GM23338 (cell line): Measurements from ENCODE around the gene PTPRJ. TPM values are rescaled to one million over a fixed set of nuclear protein-coding genes. Genes with fewer than 3 reads are reported as not detected.
A peak's percentile ranks its signal among the peaks of the same experiment; 100 is the strongest.

Experiments used
- ATAC-seq: fragments of 200-7000 bp; cut with Tn5 transposase; 3 replicates; pipeline ENCODE4 v1.9.1; 2020
- DNase-seq: peaks from one replicate; pipeline ENCODE4 v3.0.0-alpha.2; 2015; ENCODE audit warnings: low spot score
- H2AFZ ChIP-seq: fragments of 200-600 bp; sonication (generic); 2 replicates; pipeline ENCODE4 v1.8.0; 2016; ENCODE audit warnings: antibody characterized with exemption, mild to moderate bottlenecking, moderate library complexity
- H3F3A ChIP-seq: fragments of 200-600 bp; sonication (generic); replicated peaks from 2 replicates; pipeline ENCODE4 v1.8.0; 2017; ENCODE audit warnings: antibody characterized with exemption, mixed run types, low read depth
- H3K27ac ChIP-seq: fragments of 200-600 bp; sonication (generic); 2 replicates; pipeline ENCODE4 v1.6.1; 2016; ENCODE audit warnings: low read depth
- H3K27me3 ChIP-seq: fragments of 200-600 bp; sonication (generic); 2 replicates; pipeline ENCODE4 v1.8.0; 2016; ENCODE audit warnings: mild to moderate bottlenecking, mixed run types, moderate library complexity; ENCODE audit not compliant: insufficient read depth
- H3K36me3 ChIP-seq: fragments of 200-600 bp; sonication (generic); 2 replicates; pipeline ENCODE4 v1.8.0; 2016; ENCODE audit warnings: mild to moderate bottlenecking; ENCODE audit not compliant: insufficient read depth
- H3K4me1 ChIP-seq: fragments of 200-600 bp; sonication (generic); 2 replicates; pipeline ENCODE4 v1.8.0; 2016; ENCODE audit warnings: mild to moderate bottlenecking, moderate library complexity; ENCODE audit not compliant: insufficient read depth
- H3K4me2 ChIP-seq: fragments of 200-600 bp; sonication (generic); 2 replicates; pipeline ENCODE4 v1.7.1; 2017; ENCODE audit warnings: mixed run types
- H3K4me3 ChIP-seq: fragments of 200-600 bp; sonication (generic); 2 replicates; pipeline ENCODE4 v1.6.1; 2016; ENCODE audit warnings: mixed run types
- H3K79me2 ChIP-seq: fragments of 200-600 bp; sonication (generic); replicated peaks from 2 replicates; pipeline ENCODE4 v1.8.0; 2017; ENCODE audit warnings: mild to moderate bottlenecking; ENCODE audit not compliant: insufficient read depth
- H3K9me2 ChIP-seq: fragments of 200-600 bp; sonication (generic); 2 replicates; pipeline ENCODE4 v1.8.0; 2017; ENCODE audit not compliant: insufficient read depth
- H4K20me1 ChIP-seq: fragments of 200-600 bp; sonication (generic); replicated peaks from 2 replicates; pipeline ENCODE4 v1.8.0; 2017; ENCODE audit warnings: mild to moderate bottlenecking; ENCODE audit not compliant: insufficient read depth
- H3K27ac Mint-ChIP-seq: 2 replicates; pipeline ENCODE4 v1.8.0; 2020; ENCODE audit warnings: inconsistent platforms, mild to moderate bottlenecking, moderate library complexity, mixed read lengths
- H3K27me3 Mint-ChIP-seq: 3 replicates; pipeline ENCODE4 v1.8.0; 2022; ENCODE audit warnings: low read depth, mild to moderate bottlenecking, moderate library complexity, mixed read lengths, inconsistent platforms; ENCODE audit not compliant: insufficient read depth, poor library complexity
- H3K36me3 Mint-ChIP-seq: 3 replicates; pipeline ENCODE4 v1.8.0; 2021; ENCODE audit warnings: low read depth, mild to moderate bottlenecking, inconsistent platforms, moderate library complexity, mixed read lengths
- H3K4me1 Mint-ChIP-seq: 3 replicates; pipeline ENCODE4 v1.8.0; 2020; ENCODE audit warnings: mild to moderate bottlenecking, inconsistent platforms, mixed read lengths
- H3K4me3 Mint-ChIP-seq: 3 replicates; pipeline ENCODE4 v1.8.0; 2021; ENCODE audit warnings: moderate library complexity, mild to moderate bottlenecking, inconsistent platforms, mixed read lengths
- H3K9me3 Mint-ChIP-seq: 3 replicates; pipeline ENCODE4 v1.8.0; 2020; ENCODE audit warnings: moderate library complexity, mild to moderate bottlenecking, inconsistent platforms, mixed read lengths
- CREB1 ChIP-seq: fragments of 250-450 bp; sonication (Bioruptor Pico); IDR thresholded peaks from 2 replicates; pipeline ENCODE4 v1.5.0; 2020; ENCODE audit warnings: low read depth, mild to moderate bottlenecking, moderate library complexity
- CTCF ChIP-seq, 2 experiments: fragments of 200-600 bp in 1 of 2; sonication (generic) in 1 of 2; conservative IDR thresholded peaks; 2 replicates each; pipeline versions ENCODE4 v1.5.1 to v1.6.1; 2016 to 2017; ENCODE audit warnings: antibody characterized with exemption in 2 of 2, low read depth in 2 of 2, mild to moderate bottlenecking in 2 of 2, moderate library complexity in 1 of 2
- EZH2 ChIP-seq: fragments of 200-600 bp; sonication (generic); IDR thresholded peaks from one replicate; pipeline ENCODE4 v1.8.0; 2017; ENCODE audit warnings: antibody characterized with exemption, mild to moderate bottlenecking, low read depth; ENCODE audit not compliant: unreplicated experiment
- EZH2phosphoT487 ChIP-seq: fragments of 200-600 bp; sonication (generic); IDR thresholded peaks from one replicate; pipeline ENCODE4 v1.8.1; 2018; ENCODE audit warnings: antibody characterized with exemption; ENCODE audit not compliant: unreplicated experiment
- JUNB ChIP-seq: IDR thresholded peaks from one replicate; pipeline ENCODE4 v1.6.1; 2016; ENCODE audit warnings: antibody characterized with exemption; ENCODE audit not compliant: unreplicated experiment
- NANOG ChIP-seq: IDR thresholded peaks from 2 replicates; pipeline ENCODE4 v1.6.1; 2016; ENCODE audit warnings: antibody characterized with exemption, borderline replicate concordance
- POLR2AphosphoS5 ChIP-seq: IDR thresholded peaks from 2 replicates; pipeline ENCODE4 v1.6.1; 2016; ENCODE audit warnings: antibody characterized with exemption, low read depth
- REST ChIP-seq: IDR thresholded peaks from one replicate; pipeline ENCODE4 v1.6.1; 2018; ENCODE audit warnings: antibody characterized with exemption; ENCODE audit not compliant: unreplicated experiment
- STAT1 ChIP-seq: IDR thresholded peaks from one replicate; pipeline ENCODE4 v1.6.1; 2016; ENCODE audit warnings: antibody characterized with exemption; ENCODE audit not compliant: unreplicated experiment
- ZNF114 ChIP-seq: fragments of 250-450 bp; sonication (Bioruptor Pico); IDR thresholded peaks from 2 replicates; pipeline ENCODE4 v1.5.0; 2020; ENCODE audit warnings: mild to moderate bottlenecking, moderate library complexity
- ZNF331 ChIP-seq: fragments of 250-450 bp; sonication (Bioruptor Pico); IDR thresholded peaks from 2 replicates; pipeline ENCODE4 v1.5.0; 2020; ENCODE audit warnings: low read depth, mild to moderate bottlenecking, moderate library complexity
- ZNF462 ChIP-seq: fragments of 250-450 bp; sonication (Bioruptor Pico); IDR thresholded peaks from 2 replicates; pipeline ENCODE4 v1.5.0; 2020; ENCODE audit warnings: mild to moderate bottlenecking, moderate library complexity
- polyA plus RNA-seq: library from polyadenylated mRNA; unstranded; fragments of >200 nt; fragmentation: Nextera tagmentation; extraction: Ambion mirVana; gene quantifications from 2 replicates; pipeline ENCODE4 v1.2.1, GENCODE V29; 2016
- total RNA-seq: library from RNA; depleted of rRNA; stranded (reverse); fragments of >200 nt; shearing (Covaris generic); gene quantifications from 2 replicates; pipeline ENCODE4 v1.2.3, GENCODE V29; 2014
- TF ChIP-seq, protein P1 (sequence below): IDR thresholded peaks from 2 replicates; pipeline ENCODE4 v1.6.1; 2016; ENCODE audit warnings: antibody characterized with exemption

The PTPRJ gene
- total and polyA plus RNA-seq, 2 experiments from 2014 or later = 4.2 to 16.0 TPM

GRCh38 chr11:47944632-47945031 lies 35.7 kb upstream of the PTPRJ start:
- ATAC-seq (no peak), DNase-seq (no peak)
- Mint-ChIP-seq H3K4me3 (no peak overlapping the region), H3K9me3 (no peaks in the 10 kb centered on the region), H3K36me3 (no peaks in the 10 kb centered on the region), H3K4me1 (peaks cover 26% of the 10 kb centered on the region), H3K27ac (no peak overlapping the region), H3K27me3 (peaks cover 8% of the 10 kb centered on the region)
- Histone ChIP-seq H3K36me3 (no peaks in the 10 kb centered on the region), H3F3A (no peaks in the 10 kb centered on the region), H3K9me2 (no peaks in the 10 kb centered on the region), H4K20me1 (no peaks in the 10 kb centered on the region), H3K4me3 (peak overlapping the region; percentile 44), H3K4me2 (peak overlapping the region; percentile 72), H3K27ac (0 out of 2 replicates have a peak overlapping the region, but pooled peaks have one; percentile 64), H3K27me3 (no peaks in the 10 kb centered on the region), H2AFZ (peak overlapping the region; percentile 84; the same call in 1 of the 2 replicates), H3K4me1 (peaks cover 24% of the 10 kb centered on the region), H3K79me2 (no peaks in the 10 kb centered on the region)
- TF ChIP-seq EZH2phosphoT487 (no peak), STAT1 (no peak), NANOG (no peak), ZNF462 (CRISPR knock-in tag) (no peak), ZNF114 (CRISPR knock-in tag) (no peak), REST (no peak), CREB1 (CRISPR knock-in tag) (no peak), ZNF331 (CRISPR knock-in tag) (no peak), EZH2 (no peak), JUNB (no peak), CTCF (conservative IDR thresholded peaks at IDR 0.05; ENCODE audit: low read depth in 2 of 2) (no peak), POLR2AphosphoS5 (no peak)
- TF ChIP-seq, protein P1, sequence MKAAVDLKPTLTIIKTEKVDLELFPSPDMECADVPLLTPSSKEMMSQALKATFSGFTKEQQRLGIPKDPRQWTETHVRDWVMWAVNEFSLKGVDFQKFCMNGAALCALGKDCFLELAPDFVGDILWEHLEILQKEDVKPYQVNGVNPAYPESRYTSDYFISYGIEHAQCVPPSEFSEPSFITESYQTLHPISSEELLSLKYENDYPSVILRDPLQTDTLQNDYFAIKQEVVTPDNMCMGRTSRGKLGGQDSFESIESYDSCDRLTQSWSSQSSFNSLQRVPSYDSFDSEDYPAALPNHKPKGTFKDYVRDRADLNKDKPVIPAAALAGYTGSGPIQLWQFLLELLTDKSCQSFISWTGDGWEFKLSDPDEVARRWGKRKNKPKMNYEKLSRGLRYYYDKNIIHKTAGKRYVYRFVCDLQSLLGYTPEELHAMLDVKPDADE = no peak
